Duodenal mucosa (tissue), 2 donors: Measurements from ENCODE around the gene AMOTL1.

Source experiments
- H3K27ac ChIP-seq: one replicate; pipeline ENCODE4 v1.7.0; 2013; ENCODE audit warnings: low read depth, low read length
- H3K27me3 ChIP-seq, 2 donors: one replicate each; pipeline ENCODE4 v1.7.0; 2013; ENCODE audit warnings: low read length in 2 of 2, control low read depth in 1 of 2; ENCODE audit not compliant: insufficient read depth in 2 of 2, control insufficient read depth in 1 of 2
- H3K36me3 ChIP-seq, 2 donors: one replicate each; pipeline ENCODE4 v1.7.0; 2013; ENCODE audit warnings: low read length in 2 of 2, control low read depth in 1 of 2; ENCODE audit not compliant: insufficient read depth in 2 of 2, control insufficient read depth in 1 of 2
- H3K4me1 ChIP-seq, 2 donors: one replicate each; pipeline ENCODE4 v1.7.0; 2013; ENCODE audit warnings: low read length in 2 of 2, control low read depth in 1 of 2; ENCODE audit not compliant: insufficient read depth in 2 of 2, control insufficient read depth in 1 of 2
- H3K4me3 ChIP-seq, 2 donors: one replicate each; pipeline ENCODE4 v1.7.0; 2013; ENCODE audit warnings: low read length in 2 of 2, low read depth in 1 of 2
- H3K9ac ChIP-seq, 2 donors: one replicate each; pipeline ENCODE4 v1.7.0; 2013; ENCODE audit warnings: low read length in 2 of 2, low read depth in 1 of 2
- H3K9me3 ChIP-seq, 2 donors: one replicate each; pipeline ENCODE4 v1.7.0; 2013; ENCODE audit warnings: low read length in 2 of 2, control low read depth in 1 of 2; ENCODE audit not compliant: control insufficient read depth in 1 of 2

The AMOTL1 gene

GRCh38 chr11:94742665-94743064 is 25.5 kb upstream of the AMOTL1 start:
- no peak overlapping the region for H3K27ac ChIP-seq
- peaks cover 24 to 36% of the 10 kb centered on the region in 2 donors for H3K27me3 ChIP-seq
- H3K4me3 ChIP-seq, result no peak overlapping the region
- peaks cover 13 to 14% of the 10 kb centered on the region in 2 donors for H3K4me1 ChIP-seq
- H3K9me3 ChIP-seq, result no peaks in the 10 kb centered on the region
- no peaks in the 10 kb centered on the region for H3K36me3 ChIP-seq
- H3K9ac ChIP-seq, result no peak overlapping the region

DNA sequence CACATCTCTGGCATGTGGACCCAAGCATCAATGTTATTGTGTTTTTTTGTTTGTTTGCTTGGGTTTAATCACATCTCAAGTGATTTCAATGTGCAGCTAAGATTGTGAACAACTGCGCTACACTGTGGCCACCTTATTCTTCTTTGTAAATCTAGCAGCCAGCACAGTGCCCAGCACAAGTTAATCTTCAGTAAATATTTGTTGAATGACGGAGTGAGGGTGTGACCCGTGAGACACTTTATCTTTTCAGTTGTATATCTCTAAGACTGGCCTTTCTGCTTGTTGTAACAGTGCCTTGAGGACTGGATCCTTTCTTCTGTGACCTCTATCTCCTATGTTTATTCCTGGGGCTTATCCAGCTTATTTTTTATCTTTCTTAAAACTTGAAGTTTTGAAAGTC is 21.4 kb upstream of the AMOTL1 start:
- peaks cover 4 to 16% of the 10 kb centered on the region in 2 donors for H3K4me1 ChIP-seq
- no peaks in the 10 kb centered on the region for H3K9me3 ChIP-seq
- H3K36me3 ChIP-seq, result no peaks in the 10 kb centered on the region
- H3K9ac ChIP-seq, result no peak overlapping the region
- H3K4me3 ChIP-seq, result no peak overlapping the region
- H3K27me3 ChIP-seq, result peaks cover 4 to 10% of the 10 kb centered on the region in 2 donors
- H3K27ac ChIP-seq, result no peak overlapping the region

- peaks cover 4 to 7% of the 10 kb centered on the region in 2 donors for H3K27me3 ChIP-seq
- no peak overlapping the region for H3K27ac ChIP-seq
- H3K9me3 ChIP-seq, result no peaks in the 10 kb centered on the region
- H3K9ac ChIP-seq, result no peak overlapping the region
- H3K4me3 ChIP-seq, result no peak overlapping the region
- H3K36me3 ChIP-seq, result no peaks in the 10 kb centered on the region
- peaks cover 4 to 16% of the 10 kb centered on the region in 2 donors for H3K4me1 ChIP-seq
Measured at GRCh38 chr11:94747146-94747545, 21.0 kb upstream of the AMOTL1 start.

DNA sequence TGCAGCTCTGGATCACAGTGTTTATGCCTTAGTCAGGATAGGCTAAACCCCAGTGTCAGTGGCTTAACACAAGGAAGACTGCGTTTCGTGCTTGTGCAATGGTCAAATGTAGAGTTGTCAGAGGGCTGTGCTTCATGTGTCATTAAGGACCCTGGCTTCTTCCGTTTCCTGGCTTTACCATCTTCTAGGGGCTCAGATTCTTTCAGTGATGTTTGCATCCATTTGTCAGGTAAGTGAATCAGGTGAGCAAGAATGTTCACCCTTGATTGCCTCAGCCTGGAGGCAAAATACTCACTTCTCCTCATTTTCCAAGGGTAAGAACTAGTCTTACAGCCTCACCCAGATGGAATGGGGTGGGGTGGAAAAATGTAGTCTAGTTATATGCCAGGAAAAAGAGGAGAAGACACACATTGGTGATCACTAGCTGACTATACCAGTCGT is 20.5 kb upstream of the AMOTL1 start:
- H3K4me3 ChIP-seq, result no peak overlapping the region
- H3K4me1 ChIP-seq, result peaks cover 4 to 16% of the 10 kb centered on the region in 2 donors

DNA sequence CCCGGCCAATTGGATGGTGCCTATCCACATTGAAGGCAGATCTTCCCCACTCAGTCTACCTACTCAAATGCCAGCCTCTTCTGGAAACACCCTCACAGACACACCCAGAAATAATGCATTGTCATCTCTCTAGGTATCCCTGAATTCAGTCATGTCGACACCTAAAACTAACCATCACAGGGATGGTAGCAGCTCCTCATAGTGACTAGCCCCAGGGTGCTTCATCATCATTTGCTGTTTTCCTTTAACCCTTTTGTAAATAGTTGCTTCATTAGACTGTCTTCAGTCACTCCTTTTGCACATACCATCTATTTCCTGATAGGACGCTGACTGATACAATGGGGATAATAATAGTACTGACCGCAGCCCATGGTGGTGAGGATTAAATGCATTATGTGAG is 18.8 kb upstream of the AMOTL1 start:
- Histone ChIP-seq H3K4me3 (no peak overlapping the region), H3K27ac (no peak overlapping the region), H3K27me3 (peaks cover 3 to 4% of the 10 kb centered on the region in 2 donors), H3K9ac (no peak overlapping the region), H3K4me1 (peaks cover 4 to 16% of the 10 kb centered on the region in 2 donors), H3K36me3 (no peaks in the 10 kb centered on the region), H3K9me3 (no peaks in the 10 kb centered on the region)

More for the DNA sequence above, 20.5 kb upstream of the AMOTL1 start:
- no peak overlapping the region for H3K9ac ChIP-seq
- no peak overlapping the region for H3K27ac ChIP-seq
- peaks cover 3 to 4% of the 10 kb centered on the region in 2 donors for H3K27me3 ChIP-seq
- no peaks in the 10 kb centered on the region for H3K9me3 ChIP-seq
- no peaks in the 10 kb centered on the region for H3K36me3 ChIP-seq

GRCh38 chr11:94750319-94751217 is 17.6 kb upstream of the AMOTL1 start:
- H3K36me3 ChIP-seq, result no peaks in the 10 kb centered on the region
- H3K4me3 ChIP-seq, result no peak overlapping the region
- no peak overlapping the region for H3K27ac ChIP-seq
- no peak overlapping the region for H3K9ac ChIP-seq
- H3K27me3 ChIP-seq, result peaks cover 3 to 4% of the 10 kb centered on the region in 2 donors
- no peaks in the 10 kb centered on the region for H3K9me3 ChIP-seq
- H3K4me1 ChIP-seq, result peaks cover 4 to 16% of the 10 kb centered on the region in 2 donors

GRCh38 chr11:94751218-94751609 is 16.9 kb upstream of the AMOTL1 start:
- Histone ChIP-seq H3K27me3 (peaks cover 3% of the 10 kb centered on the region in 2 donors), H3K36me3 (no peaks in the 10 kb centered on the region), H3K4me3 (no peak overlapping the region), H3K4me1 (peaks cover 4 to 16% of the 10 kb centered on the region in 2 donors), H3K9ac (no peak overlapping the region), H3K27ac (no peak overlapping the region), H3K9me3 (no peaks in the 10 kb centered on the region)

DNA sequence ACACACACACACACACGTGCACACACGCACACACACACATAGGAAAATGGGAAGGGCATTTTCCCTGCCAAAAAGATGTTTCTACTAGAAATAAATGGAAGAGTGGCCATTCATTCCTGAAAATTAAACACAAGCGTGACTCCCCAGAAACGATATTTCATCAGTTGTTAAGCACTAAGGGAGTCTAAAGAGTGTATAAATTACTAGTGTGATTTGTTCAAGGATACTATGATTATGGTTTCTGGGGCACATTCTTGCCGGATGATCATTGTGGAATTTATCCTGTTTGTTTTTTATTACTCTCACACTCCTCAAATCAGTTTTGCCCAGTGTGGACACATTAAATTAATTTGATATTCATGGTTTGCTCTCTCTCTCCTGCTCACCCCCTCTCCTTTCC is 16.4 kb upstream of the AMOTL1 start:
- Histone ChIP-seq H3K4me1 (peaks cover 0 to 10% of the 10 kb centered on the region in 2 donors), H3K36me3 (no peaks in the 10 kb centered on the region), H3K4me3 (no peak overlapping the region), H3K27me3 (peaks cover 0 to 3% of the 10 kb centered on the region in 2 donors), H3K9me3 (no peaks in the 10 kb centered on the region), H3K9ac (no peak overlapping the region), H3K27ac (no peak overlapping the region)

DNA sequence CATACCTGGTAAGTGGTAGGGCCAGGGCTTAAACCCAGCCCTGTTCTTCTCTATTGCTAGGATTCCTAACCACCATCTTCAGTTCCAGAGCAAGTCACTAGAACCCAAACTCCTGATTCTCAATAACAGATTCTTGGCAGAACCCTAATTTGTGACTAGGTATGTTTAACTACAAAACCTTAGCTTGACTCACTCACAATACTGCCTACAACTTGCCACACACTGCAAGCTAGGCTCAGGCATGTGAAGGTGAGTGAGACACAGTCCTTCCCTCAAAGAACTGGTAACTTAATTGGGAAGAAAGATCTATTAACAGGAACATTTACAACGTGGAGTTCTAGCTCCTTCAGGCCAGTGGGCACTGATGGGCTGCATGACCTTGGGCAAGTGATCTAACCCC is 14.5 kb upstream of the AMOTL1 start:
- Histone ChIP-seq H3K27ac (no peak overlapping the region), H3K4me1 (peaks cover 0 to 7% of the 10 kb centered on the region in 2 donors), H3K27me3 (peaks cover 0 to 3% of the 10 kb centered on the region in 2 donors), H3K4me3 (no peak overlapping the region), H3K36me3 (no peaks in the 10 kb centered on the region), H3K9ac (no peak overlapping the region), H3K9me3 (no peaks in the 10 kb centered on the region)

- Histone ChIP-seq H3K9me3 (no peaks in the 10 kb centered on the region), H3K4me1 (peaks cover 0 to 7% of the 10 kb centered on the region in 2 donors), H3K9ac (no peak overlapping the region), H3K36me3 (no peaks in the 10 kb centered on the region), H3K27ac (no peak overlapping the region), H3K27me3 (peaks cover 0 to 2% of the 10 kb centered on the region in 2 donors), H3K4me3 (no peak overlapping the region)
Measured at GRCh38 chr11:94754335-94754734, 13.8 kb upstream of the AMOTL1 start.
